HG03575 (cell line): ENCODE measurements around the gene ANKRD13B.

Experiments used
- ATAC-seq: cut with Tn5 transposase; IDR thresholded peaks from one replicate; pipeline ENCODE4 v1.9.1; 2021; ENCODE audit not compliant: unreplicated experiment, insufficient number of reproducible peaks, low FRiP score; ENCODE audit errors: extremely low read depth

ANKRD13B gene

GRCh38 chr17:29567554-29568330 lies 25.2 kb upstream of the ANKRD13B start:
- no peak for ATAC-seq

GRCh38 chr17:29568331-29569244 lies 24.3 kb upstream of the ANKRD13B start, which contains the start of gene TP53I13:
TSS of gene TP53I13 (plus strand) at chr17:29568701. CDS start at chr17:29568759, 58 bp downstream.
- ATAC-seq, result no peak

- no peak for ATAC-seq
Measured at GRCh38 chr17:29569245-29569950, 23.5 kb upstream of the ANKRD13B start.

GRCh38 chr17:29570521-29570920 lies 22.4 kb upstream of the ANKRD13B start:
- ATAC-seq, result no peak

GRCh38 chr17:29571486-29571882 lies 21.4 kb upstream of the ANKRD13B start:
- no peak for ATAC-seq

DNA sequence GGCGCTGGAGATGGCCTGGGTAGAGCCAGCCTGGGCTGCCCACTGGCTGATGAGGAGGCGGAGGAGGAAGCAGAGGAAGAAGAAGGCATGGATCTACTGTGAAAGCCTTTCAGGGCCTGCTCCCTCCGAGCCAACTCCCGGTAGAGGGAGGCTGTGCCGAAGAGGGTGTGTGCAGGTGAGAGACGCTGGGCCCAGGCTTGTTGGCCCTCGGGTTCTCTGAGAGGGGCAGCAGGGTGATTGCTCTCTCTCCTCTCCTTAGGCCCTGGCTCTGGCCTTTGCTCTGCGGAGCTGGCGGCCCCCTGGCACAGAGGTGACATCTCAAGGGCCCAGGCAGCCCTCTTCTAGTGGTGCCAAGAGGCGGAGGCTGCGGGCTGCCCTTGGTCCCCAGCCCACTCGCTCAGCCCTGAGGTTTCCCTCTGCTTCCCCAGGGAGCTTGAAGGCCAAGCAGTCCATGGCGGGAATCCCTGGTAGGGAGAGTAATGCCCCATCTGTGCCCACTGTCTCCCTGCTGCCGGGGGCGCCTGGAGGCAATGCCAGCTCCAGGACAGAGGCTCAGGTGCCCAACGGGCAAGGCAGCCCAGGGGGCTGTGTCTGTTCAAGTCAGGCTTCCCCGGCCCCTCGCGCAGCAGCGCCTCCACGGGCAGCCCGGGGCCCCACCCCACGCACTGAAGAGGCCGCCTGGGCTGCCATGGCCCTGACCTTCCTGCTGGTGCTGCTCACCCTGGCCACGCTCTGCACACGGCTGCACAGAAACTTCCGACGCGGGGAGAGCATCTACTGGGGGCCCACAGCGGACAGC lies 20.9 kb upstream of the ANKRD13B start:
- no peak for ATAC-seq

DNA sequence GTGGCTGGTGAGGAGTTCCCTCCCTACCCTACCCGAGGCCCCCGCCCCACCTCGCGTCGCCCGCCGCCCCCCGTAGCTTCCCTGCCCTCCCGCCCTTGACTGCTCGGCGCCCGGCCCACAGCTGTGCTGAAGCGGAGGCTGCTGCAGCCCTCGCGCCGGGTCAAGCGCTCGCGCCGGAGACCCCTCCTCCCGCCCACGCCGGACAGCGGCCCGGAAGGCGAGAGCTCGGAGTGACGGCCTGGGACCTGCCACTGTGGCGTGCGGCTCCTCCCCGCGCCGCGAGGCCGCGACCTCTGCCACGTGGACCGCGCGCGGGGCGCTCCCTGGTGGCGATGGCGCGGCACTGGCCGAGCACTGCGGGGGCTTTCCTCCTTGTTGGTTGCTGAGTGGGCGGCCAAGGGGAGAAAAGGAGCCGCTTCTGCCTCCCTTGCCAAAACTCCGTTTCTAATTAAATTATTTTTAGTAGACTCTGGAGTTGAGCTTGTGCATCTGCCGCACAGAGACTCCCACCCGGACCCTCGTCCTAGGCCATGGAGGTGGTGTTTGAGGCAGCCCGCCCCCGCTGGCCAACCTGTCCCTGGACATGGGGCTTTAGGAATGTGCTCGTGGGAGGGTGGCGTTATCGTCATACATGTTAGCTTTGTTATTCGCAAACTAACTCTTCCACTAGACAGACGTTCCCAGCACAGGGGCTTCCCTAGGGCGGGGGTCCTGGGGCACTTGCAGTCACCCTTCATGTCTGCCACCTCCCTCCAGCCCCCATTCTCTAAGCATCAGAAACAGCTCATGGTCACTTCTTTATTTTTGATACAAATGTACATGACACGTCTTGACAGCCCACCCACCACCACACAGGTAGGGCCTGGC lies 20.0 kb upstream of the ANKRD13B start:
- no peak for ATAC-seq

DNA sequence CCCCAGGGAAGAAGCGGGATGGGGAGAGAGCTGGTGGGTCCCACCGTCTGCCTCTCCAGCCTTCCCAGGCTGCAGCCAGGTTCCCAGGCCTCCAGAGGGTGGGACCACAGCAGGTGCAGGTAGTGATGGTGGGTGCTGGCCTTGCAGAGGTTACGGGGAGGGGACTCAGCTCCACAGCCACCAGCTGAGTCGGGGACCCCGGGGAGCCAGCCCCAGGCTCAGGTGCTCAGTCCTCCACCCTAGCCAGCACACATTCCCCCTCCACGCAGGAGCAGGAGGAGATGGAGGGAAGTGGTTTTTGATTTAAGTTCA lies 19.4 kb upstream of the ANKRD13B start:
- ATAC-seq, result no peak

DNA sequence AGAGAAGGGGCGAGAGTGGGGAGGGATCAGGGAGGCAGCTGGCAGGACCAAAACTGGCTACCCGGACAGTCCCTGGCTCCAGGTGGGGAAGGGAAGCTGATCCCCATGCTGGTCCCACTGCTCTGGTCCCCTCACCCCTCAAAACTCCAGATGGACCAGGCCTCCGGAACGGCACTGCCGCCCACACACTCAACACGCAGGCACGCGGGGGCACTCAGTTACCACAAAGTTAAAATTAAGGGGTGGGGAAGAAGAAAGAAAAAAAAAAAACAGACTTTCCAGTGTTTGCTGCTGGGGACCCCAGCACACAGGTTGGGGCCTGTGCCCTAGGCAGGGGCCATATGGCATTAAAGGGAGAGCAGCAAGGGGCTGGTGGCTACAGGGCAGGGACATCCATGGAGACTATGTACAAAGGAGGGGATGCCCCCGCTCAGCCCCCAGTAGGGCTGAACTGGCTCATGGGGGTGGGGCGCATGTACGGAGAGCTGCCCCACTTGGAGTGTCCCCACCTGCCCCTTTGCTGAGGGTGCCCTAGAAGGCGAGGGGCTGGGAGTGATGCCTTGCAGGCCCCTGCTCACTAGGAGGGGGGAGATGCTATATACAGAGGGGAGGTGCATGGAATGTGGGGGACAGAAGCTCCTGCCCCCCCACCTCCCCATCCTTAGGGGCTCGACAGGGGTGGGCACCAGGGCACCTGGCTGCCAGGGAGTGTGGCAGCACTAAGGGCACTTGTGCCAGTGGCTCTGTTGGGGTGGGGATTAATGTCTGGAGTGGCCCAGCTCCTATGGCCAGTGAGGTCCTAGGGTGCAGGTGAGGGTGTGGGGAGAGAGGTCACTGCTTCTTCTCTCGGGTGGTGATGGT lies 18.8 kb upstream of the ANKRD13B start:
- ATAC-seq, result no peak

DNA sequence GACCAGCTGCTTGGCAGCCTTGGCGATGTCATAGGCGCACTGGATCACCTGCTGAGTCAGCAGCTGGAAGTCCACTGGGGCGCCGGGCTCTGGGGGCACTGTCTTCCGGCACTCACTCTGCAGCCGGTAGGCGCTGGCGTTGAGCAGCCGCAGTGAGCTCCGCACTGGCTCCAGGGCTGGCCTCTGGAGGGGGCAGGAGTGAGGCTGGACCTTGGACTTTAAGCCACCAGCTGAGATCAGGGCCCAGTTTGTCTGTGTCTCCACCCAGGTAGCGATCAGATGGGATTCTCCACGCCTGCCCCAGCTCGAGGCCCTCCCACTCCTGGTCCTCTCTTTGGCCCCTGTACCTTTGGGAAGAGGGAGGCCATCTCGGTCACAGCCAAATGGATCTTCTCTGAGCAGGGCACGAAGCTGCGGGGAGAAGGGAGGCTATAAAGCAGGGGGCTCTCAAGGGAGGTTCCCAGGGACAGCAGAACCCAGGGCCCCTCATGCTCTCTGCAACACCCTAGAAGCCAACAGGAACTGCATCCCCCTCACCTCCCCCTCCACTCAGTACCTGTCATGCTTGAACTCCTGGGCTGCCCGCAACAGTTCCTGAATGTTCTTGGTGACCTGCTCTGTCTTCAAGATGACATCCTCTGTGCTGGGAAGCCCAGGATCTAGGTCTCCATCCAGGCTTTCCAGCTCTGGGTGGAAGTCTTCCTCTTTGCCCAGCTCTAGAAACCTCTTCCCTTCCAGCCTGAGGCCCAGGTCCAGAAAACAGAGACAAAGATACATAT lies 18.0 kb upstream of the ANKRD13B start:
- ATAC-seq, result no peak

- no peak for ATAC-seq
Measured at GRCh38 chr17:29575511-29576213, 17.3 kb upstream of the ANKRD13B start.

DNA sequence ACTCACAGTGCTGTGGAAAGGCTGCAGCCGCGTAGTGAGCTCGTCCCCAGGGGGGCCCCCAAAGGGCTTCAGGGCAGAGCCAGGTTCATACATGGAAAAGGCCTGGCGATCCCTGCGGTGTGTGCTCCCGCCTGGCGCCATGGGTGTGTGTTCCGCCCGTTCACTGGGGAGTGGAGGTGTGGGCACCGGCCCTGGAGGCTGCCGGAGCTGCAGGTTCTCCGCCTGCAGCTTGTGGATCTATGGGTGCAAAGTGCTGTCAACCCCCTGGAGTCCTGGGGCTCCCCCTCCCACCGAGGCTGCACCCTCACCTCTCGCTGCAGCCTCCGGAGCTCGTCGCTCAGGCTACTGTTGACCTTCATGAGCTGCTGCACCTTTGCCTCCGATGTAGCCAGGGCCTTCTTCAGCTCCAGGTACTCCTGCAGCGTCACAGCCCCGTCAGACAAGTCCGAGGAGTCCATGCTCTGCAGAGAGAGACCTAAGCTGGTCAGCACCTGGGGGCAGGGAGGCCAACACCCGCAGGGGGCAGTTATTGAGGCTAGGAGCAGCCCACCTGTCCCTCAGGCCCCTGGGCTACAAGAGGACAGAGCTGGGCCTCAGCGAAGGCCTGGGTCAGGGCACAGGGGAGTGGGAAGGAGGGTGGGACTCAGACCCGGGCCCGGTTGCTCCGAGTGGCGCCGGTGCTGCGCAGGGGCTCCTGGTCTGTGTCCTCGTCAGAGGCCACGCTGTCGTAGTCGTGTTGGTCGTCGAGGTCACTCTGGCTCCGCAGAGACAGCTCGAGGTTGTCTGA lies 16.5 kb upstream of the ANKRD13B start:
- no peak for ATAC-seq

DNA sequence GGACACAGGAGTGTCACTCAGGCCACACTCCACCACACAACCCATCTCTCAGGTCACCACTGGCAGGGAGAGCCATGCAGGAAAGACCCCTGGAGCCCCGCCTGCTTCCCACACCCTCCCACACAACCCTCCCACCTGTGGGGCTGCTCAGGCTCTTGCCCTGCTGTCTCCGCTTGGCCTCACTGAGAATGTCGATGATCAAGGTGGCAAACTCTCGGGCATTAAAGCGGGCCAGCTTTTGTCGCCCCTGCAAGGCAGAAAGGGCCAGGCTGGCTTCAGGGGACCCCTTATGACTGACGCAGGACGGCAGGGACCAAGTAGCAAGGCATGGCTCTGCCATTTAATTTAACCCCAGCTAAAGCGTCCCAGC lies 15.9 kb upstream of the ANKRD13B start:
- no peak for ATAC-seq

- ATAC-seq, result no peak
Measured at GRCh38 chr17:29577385-29578211, 15.3 kb upstream of the ANKRD13B start.
